GM12873 (cell line): ENCODE results near the gene HNRNPM.

Experiments
- CTCF ChIP-seq: IDR thresholded peaks from 2 replicates; pipeline ENCODE4 v1.5.1; 2012; ENCODE audit warnings: low read depth, mild to moderate bottlenecking, moderate library complexity, low read length, control low read depth; ENCODE audit not compliant: insufficient read depth; ENCODE audit errors: missing control alignments

Gene HNRNPM

GRCh38 chr19:8476524-8476923 lies 31.7 kb downstream of the HNRNPM start:
- TF ChIP-seq CTCF: no peak

GRCh38 chr19:8477889-8478288 lies 33.1 kb downstream of the HNRNPM start:
- no peak for TF ChIP-seq CTCF

GRCh38 chr19:8478598-8478997 lies 33.8 kb downstream of the HNRNPM start:
- no peak for TF ChIP-seq CTCF

- TF ChIP-seq CTCF: no peak
Observed at GRCh38 chr19:8481201-8481600, 36.4 kb downstream of the HNRNPM start.

- no peak for TF ChIP-seq CTCF
Observed at GRCh38 chr19:8481616-8482015, 36.8 kb downstream of the HNRNPM start.

GRCh38 chr19:8482696-8483095 lies 37.9 kb downstream of the HNRNPM start:
- TF ChIP-seq CTCF: no peak

GRCh38 chr19:8483165-8483564 lies 38.4 kb downstream of the HNRNPM start:
- no peak for TF ChIP-seq CTCF
